Calu3 (cell line): ENCODE data around the gene CD209. TPM values are rescaled to one million over a fixed set of nuclear protein-coding genes. Genes with fewer than 3 reads are reported as not detected.

Source experiments
- BruUV-seq: library from RNA; stranded (reverse); fragments of 400-500 nt; replicated peaks from 2 replicates; lab custom pipeline; 2021; lab: Mats Ljungman, UMichigan
- CTCF ChIA-PET: fragments of 300-600 bp; sonication (Branson Sonifier 250); formaldehyde crosslinking; loops from one replicate; lab custom pipeline; 2022; ENCODE audit warnings: antibody characterized with exemption; lab: Charles Lee
- DNase-seq: peaks from one replicate; pipeline ENCODE4 v3.0.0; 2022
- H3K27ac Mint-ChIP-seq: one replicate; pipeline ENCODE4 v1.8.0; 2022; ENCODE audit warnings: mixed read lengths; ENCODE audit not compliant: unreplicated experiment
- H3K27me3 Mint-ChIP-seq: one replicate; pipeline ENCODE4 v1.8.0; 2022; ENCODE audit warnings: mixed read lengths; ENCODE audit not compliant: unreplicated experiment
- H3K36me3 Mint-ChIP-seq: one replicate; pipeline ENCODE4 v1.8.0; 2022; ENCODE audit warnings: mild to moderate bottlenecking, moderate library complexity, mixed read lengths; ENCODE audit not compliant: insufficient read depth, unreplicated experiment
- H3K4me1 Mint-ChIP-seq: one replicate; pipeline ENCODE4 v1.8.0; 2022; ENCODE audit warnings: mild to moderate bottlenecking, low read depth, mixed read lengths; ENCODE audit not compliant: unreplicated experiment
- H3K4me3 Mint-ChIP-seq: one replicate; pipeline ENCODE4 v1.8.0; 2022; ENCODE audit warnings: mild to moderate bottlenecking, low read depth, moderate library complexity, mixed read lengths; ENCODE audit not compliant: unreplicated experiment
- H3K9me3 Mint-ChIP-seq: one replicate; pipeline ENCODE4 v1.8.0; 2022; ENCODE audit warnings: low read depth, mixed read lengths; ENCODE audit not compliant: unreplicated experiment
- intact Hi-C: fragments of 100-400 bp; cut with micrococcal nuclease; formaldehyde crosslinking; loops from one replicate; pipeline ENCODE4 v1.10.0; 2022; ENCODE audit not compliant: unreplicated experiment
- total RNA-seq: library from RNA; stranded (reverse); gene quantifications from 2 replicates; pipeline ENCODE4 v1.2.3, GENCODE V29; 2022
- TF ChIP-seq, protein P1 (sequence below): fragments of 200-600 bp; IDR thresholded peaks from one replicate; pipeline ENCODE4 v1.8.0; 2022; ENCODE audit warnings: antibody characterized with exemption; ENCODE audit not compliant: unreplicated experiment

The CD209 gene
- total RNA-seq, 1 experiment from 2014 or later: not detected

DNA sequence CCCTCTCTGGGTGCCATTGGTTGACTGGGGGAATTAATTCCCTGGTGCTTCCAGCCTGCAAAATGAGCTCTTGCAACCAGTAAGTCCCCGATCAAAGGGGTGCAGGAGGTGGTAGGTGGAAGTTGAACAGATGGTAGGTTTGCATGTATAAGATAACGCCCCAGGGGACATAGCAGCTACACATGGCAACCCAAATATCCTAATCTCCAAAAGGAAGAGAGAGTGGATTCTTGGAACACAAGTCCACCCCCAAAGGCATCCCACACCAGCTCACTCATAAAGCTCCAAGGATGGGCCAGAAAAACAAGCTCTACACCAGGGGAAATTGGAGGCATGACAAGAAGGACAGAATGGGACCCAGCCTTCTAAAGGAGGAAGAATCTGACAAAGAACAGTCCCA, 4.8 kb downstream of the CD209 start:
- no peak overlapping the region for H3K4me3 Mint-ChIP-seq
- H3K27ac Mint-ChIP-seq: no peak overlapping the region
- H3K36me3 Mint-ChIP-seq: no peaks in the 10 kb centered on the region
- TF ChIP-seq, protein P1, sequence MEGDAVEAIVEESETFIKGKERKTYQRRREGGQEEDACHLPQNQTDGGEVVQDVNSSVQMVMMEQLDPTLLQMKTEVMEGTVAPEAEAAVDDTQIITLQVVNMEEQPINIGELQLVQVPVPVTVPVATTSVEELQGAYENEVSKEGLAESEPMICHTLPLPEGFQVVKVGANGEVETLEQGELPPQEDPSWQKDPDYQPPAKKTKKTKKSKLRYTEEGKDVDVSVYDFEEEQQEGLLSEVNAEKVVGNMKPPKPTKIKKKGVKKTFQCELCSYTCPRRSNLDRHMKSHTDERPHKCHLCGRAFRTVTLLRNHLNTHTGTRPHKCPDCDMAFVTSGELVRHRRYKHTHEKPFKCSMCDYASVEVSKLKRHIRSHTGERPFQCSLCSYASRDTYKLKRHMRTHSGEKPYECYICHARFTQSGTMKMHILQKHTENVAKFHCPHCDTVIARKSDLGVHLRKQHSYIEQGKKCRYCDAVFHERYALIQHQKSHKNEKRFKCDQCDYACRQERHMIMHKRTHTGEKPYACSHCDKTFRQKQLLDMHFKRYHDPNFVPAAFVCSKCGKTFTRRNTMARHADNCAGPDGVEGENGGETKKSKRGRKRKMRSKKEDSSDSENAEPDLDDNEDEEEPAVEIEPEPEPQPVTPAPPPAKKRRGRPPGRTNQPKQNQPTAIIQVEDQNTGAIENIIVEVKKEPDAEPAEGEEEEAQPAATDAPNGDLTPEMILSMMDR: no peak
- peaks cover 85% of the 10 kb centered on the region for H3K27me3 Mint-ChIP-seq
- CTCF ChIA-PET: no interaction called here
- no peak for DNase-seq
- intact Hi-C loops: no loop called here
- no peaks in the 10 kb centered on the region for H3K9me3 Mint-ChIP-seq
- no peaks in the 10 kb centered on the region for H3K4me1 Mint-ChIP-seq
- no TSS peak for BruUV-seq

- H3K27ac Mint-ChIP-seq: no peak overlapping the region
- H3K27me3 Mint-ChIP-seq: peaks cover 88% of the 10 kb centered on the region
- no peaks in the 10 kb centered on the region for H3K4me1 Mint-ChIP-seq
- H3K9me3 Mint-ChIP-seq: no peaks in the 10 kb centered on the region
- no peak overlapping the region for H3K4me3 Mint-ChIP-seq
- DNase-seq: no peak
- CTCF ChIA-PET: no interaction called here
- no peaks in the 10 kb centered on the region for H3K36me3 Mint-ChIP-seq
- intact Hi-C loops: no loop called here
- TF ChIP-seq, protein P1: no peak
- no TSS peak for BruUV-seq
These were observed 6.7 kb downstream of the CD209 start for GRCh38 chr19:7740682-7741054.

DNA sequence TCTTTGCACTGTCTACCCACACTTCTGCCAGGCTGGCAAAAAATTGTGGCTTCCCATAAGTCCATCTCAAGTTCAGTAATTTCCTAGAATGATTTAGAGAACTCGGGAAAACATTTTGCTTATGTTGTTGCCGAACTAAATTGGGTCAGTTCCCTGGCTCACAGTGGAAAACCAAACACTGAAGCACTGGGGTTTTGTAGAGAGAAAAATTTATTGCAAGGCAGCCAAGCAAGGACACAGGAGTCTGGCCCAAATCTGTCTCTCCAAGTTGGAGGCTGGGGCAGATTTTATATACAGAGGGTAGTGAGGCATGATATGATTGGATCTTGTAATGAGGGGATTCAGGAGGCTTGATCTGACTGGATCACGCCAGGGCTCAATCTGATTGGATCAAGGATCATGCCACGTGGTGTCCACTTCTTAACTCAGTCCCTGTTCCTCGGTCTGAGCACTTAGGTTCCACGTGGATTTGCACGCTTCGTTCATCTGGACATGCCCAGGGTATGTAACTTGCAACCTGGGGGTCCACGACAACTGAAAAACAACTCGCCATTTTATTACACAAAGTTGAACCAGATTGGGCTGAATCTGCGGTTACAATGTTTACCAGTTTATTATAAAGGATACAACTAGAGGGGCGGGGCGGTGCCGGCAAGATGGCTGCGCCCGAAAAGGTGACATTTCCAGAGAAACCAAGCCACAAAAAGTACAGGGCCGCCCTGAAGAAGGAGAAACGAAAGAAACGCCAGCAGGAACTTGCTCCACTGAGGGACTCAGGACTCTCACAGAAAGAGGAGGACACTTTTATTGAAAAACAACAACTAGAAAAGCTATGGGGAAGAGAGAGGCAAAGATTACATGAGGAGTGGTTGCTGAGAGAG, 7.3 kb downstream of the CD209 start:
- BruUV-seq: no TSS peak
- H3K36me3 Mint-ChIP-seq: no peaks in the 10 kb centered on the region

DNA sequence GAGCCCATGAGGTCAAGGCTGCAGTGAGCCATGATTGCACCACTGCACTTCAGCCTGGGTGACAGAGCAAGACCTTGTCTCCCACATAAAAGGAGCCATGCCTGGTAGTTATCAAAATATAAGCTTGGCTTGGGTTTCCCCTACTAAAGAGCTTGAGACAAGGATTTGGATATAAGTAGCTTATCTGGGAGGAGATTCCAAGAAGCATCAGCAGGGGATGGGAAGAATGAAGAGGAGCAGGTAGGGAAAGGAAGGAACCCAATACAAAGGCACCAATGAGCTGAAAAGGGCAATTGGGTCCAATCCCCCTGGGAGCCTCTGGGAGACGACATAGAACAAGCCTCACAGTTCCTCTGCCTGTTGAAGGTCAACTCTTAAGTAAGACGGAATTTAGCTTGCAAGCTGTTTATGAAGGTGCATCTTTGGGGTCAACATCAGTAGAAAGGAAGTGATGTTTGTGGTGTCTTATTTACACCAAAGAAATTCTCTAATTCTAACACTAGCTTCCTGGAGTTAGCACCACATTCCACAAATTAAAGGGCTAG, 8.1 kb downstream of the CD209 start:
- intact Hi-C loops: no loop called here

More for the DNA sequence above, 7.3 kb downstream of the CD209 start:
- H3K4me1 Mint-ChIP-seq: no peaks in the 10 kb centered on the region
- no peak overlapping the region for H3K4me3 Mint-ChIP-seq
- CTCF ChIA-PET: interaction anchor here (0.6 kb wide), 1 partner anchor 60 kb away, joined by 6 read pairs; no protein-coding TSS in a partner anchor
- H3K27me3 Mint-ChIP-seq: peaks cover 92% of the 10 kb centered on the region
- intact Hi-C loops: no loop called here
- no peaks in the 10 kb centered on the region for H3K9me3 Mint-ChIP-seq
- TF ChIP-seq, protein P1: no peak
- no peak overlapping the region for H3K27ac Mint-ChIP-seq
- no peak for DNase-seq

More for the DNA sequence above, 8.1 kb downstream of the CD209 start:
- H3K27me3 Mint-ChIP-seq: peaks cover 92% of the 10 kb centered on the region
- H3K36me3 Mint-ChIP-seq: no peaks in the 10 kb centered on the region
- DNase-seq: no peak
- CTCF ChIA-PET: interaction anchor here (0.6 kb wide), 1 partner anchor 60 kb away, joined by 6 read pairs; no protein-coding TSS in a partner anchor
- no peak overlapping the region for H3K4me3 Mint-ChIP-seq
- H3K9me3 Mint-ChIP-seq: no peaks in the 10 kb centered on the region
- TF ChIP-seq, protein P1: no peak
- H3K27ac Mint-ChIP-seq: no peak overlapping the region
- BruUV-seq: no TSS peak
- no peaks in the 10 kb centered on the region for H3K4me1 Mint-ChIP-seq
